ENCODE measurements around the gene CDH16.
"Not testable (repeated sequence)": the region's sequence is repeated elsewhere in the genome, so short reads cannot be mapped to it uniquely, and the experiment has no call there.

Gene CDH16

GRCh38 chr16:66946974-66947301 is 28.3 kb upstream of the CDH16 start:
- DNase-seq (ENCODE audit: low read depth), result no peak

GRCh38 chr16:66946541-66946940 is 27.9 kb upstream of the CDH16 start:
- DNase-seq (ENCODE audit: low read depth), result no peak

DNA sequence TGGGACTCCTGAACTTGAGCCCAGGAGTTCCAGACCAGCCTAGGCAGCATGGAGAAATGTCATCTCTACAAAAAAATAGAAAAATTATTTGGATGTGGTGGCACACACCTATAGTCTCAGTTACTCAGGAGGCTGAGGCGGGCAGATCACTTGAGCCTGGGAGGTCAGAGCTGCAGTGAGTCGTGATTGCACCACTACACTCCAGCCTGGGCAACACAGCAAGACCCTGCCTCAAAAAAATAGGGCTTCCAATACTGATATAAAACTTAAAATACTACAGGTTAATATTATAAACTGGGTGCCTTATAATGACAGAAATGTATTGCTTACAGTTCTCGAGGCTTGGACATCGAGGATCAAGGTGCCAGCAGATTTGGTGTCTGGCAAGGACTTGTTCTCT is 27.3 kb upstream of the CDH16 start:
- DNase-seq (ENCODE audit: low read depth), result no peak

- DNase-seq (ENCODE audit: low read depth), result not testable (repeated sequence)
These were observed 26.3 kb upstream of the CDH16 start for GRCh38 chr16:66944971-66945370.

DNA sequence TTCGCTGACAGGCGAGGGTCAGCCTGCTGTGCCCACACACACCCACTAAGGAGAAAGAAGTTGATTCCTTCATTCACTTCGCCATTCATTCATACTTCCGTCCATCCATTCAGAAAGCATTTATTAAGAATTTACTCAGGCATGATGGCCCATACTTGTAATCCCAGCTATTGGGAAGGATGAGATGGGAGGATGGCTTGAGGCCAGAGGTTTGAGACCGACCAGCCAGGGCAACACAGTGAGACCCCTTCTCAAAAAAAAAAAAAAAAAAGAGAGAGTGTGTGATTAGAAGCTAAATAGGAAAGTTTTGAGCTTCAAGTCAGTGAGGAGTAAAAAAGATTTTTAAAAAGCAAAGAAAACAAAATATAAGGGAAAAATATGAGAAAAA is 25.4 kb upstream of the CDH16 start:
- DNase-seq (ENCODE audit: low read depth), result no peak

- DNase-seq (ENCODE audit: low read depth), result no peak
These were observed 24.9 kb upstream of the CDH16 start for GRCh38 chr16:66943426-66944053.

DNA sequence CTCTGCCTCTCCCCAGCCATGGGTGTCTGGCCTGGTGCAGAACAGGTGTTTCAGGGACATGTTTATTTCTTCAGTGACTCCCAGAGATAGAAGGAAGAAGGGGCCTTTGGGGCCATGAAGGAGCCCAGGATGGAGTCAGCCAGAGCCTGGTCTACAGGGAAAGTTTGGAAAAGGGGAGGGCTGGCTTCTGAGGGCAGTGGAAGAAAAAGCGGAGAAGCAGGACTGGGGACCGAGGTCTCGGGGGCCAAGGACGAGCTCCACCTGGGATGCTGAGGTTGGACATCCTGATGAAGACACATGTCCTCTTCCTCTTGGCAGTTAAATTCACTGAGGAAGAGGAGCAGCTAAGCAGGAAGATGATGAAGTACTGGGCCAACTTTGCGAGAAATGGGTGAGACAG is 24.3 kb upstream of the CDH16 start:
- no peak for DNase-seq (ENCODE audit: low read depth)

GRCh38 chr16:66940236-66940635 is 21.6 kb upstream of the CDH16 start:
- no peak for DNase-seq (ENCODE audit: low read depth)

- DNase-seq (ENCODE audit: low read depth), result no peak
These were observed 20.7 kb upstream of the CDH16 start for GRCh38 chr16:66939366-66939765.

DNA sequence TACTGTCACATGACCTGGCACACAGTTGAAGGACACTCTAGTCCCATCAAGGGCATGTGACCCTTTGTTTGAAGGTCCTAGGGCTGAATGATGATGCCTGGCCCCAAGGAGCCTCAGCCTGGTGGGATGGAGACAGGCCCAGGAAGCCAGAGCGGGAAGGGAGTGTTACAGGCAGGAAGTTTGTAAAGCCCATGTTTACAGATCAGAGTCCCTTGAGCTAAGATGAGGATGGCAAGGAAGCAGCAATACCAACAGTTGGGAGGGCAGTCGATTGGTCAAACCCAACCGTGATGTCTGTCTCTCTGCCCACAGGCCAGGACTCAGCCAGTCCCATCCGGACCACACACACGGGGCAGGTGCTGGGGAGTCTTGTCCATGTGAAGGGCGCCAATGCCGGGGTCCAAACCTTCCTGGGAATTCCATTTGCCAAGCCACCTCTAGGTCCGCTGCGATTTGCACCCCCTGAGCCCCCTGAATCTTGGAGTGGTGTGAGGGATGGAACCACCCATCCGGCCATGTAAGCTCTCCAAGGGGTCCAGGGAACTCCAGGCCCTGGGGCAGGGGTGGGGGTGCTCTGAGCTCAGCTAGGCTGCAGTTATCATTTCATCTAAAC is 19.1 kb upstream of the CDH16 start:
- DNase-seq (ENCODE audit: low read depth), result no peak

DNA sequence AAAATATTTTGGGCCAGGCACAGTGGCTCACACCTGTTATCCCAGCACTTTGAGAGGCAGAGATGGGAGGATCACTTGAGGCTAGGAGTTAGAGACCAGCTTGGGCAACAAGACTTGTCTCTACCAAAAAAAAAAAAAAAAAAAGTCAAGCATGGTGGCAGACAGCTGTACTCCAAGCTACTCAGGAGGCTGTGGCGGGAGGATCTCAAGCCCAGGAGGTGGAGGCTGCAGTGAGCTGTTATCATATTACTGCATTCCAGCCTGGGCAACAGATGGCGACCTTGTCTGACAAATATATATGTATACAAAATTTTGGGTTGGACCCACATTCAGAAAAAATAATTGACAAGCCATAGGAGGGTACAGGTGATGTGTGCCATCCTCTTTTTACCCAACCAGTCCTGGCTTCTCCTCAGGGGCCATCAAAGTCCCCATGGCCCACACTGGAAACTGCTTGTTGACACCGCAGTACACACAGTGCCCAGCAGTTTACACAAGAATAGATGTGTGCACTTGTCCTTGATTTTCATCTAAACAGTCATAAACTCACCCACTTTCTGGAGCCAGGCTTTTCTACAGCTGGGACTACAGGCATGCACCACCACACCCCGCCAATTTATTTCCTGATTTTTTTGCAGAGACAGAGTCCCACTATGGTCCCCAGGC is 18.3 kb upstream of the CDH16 start:
- no peak for DNase-seq (ENCODE audit: low read depth)

DNA sequence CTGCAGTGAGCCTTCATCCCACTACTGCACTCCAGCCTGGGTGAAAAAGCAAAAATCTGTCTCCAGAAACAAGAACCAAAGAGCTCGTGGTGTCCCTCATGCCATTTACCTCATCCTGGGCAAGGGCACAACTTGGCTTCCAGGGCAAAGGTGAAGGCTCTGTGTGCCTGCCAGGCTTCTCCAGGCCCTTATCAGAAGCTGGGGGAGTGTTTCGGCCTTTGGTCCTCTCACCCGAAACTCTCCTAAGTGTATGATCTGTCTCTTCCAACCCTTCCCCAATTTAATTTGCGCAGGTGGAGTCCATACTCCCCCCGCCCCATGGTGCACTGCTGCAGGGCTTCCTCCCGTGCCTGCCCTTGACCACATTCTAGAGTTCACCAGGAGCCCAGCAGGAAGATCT is 17.8 kb upstream of the CDH16 start:
- DNase-seq (ENCODE audit: low read depth), result no peak

GRCh38 chr16:66935314-66936011 is 16.8 kb upstream of the CDH16 start, which contains the start of gene CES2:
Gene CES2, plus strand, starts transcription at chr16:66935516. Its CDS starts 120 bp downstream, at chr16:66935636.
- DNase-seq (ENCODE audit: low read depth), result no peak

DNA sequence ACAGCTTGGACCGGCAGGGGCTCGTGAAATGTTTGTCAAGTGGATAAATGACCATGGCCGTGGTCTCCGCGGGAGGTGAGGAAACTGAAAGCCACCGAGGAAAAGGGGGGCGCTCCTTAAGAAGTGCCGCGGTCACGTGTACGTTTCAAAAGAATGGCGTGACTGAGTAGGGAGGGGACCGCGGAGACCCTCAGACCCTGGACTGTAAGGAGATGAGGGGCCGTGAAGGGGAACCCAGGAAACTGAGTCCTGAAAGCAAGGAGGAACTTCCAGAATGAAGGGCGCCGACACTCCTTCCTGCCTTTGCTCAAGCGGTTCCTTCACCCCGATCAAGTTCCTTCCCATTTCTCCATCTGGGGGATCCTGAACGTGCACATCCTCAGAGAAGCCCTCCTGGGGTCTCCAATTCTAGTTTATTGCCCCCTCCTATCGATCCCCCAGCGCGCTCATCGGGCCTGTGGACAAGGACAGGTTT is 16.2 kb upstream of the CDH16 start:
- DNase-seq (ENCODE audit: low read depth), result not testable (repeated sequence)

DNA sequence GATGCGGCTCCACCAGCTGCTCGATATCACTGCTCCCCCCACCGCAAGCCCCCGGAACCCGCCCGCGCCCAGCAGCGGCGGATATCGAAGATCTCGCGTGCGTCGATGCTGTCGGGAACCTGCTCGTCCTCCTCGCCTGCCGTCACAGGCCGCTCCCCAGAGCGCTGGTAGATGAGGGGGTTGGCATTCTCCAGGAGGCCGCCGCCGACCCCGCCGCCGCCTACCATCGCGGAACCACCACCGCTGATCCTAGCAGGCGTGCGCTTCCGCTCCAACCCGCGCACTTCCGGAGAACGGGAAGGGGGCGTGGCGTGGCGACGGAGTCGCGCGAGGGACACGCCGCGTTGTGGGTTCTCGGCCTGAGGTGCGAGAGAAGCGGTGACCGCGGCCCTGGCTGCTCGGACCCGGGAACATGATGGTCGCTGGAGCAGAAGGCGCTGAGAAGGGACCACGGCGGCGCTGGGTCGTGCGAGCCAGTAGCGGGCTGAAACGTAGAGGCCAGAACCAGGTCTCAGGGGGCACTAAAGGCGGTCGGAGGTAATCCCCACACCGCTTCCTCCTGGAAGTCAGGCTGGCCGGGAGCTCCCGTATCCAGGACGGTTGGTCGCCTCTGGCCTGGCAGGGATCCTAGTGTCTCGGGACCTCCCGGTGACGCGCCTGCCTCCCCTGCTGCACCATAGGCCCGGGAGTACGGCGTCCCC is 15.6 kb upstream of the CDH16 start, which contains the start of gene CIAO2B:
Gene CIAO2B, minus strand, starts transcription at position 265 of the 701 bp plus-strand sequence. Its CDS starts 38 bp downstream, at position 227.
- DNase-seq (ENCODE audit: low read depth), result peak; percentile 77

- peak; percentile 24 for DNase-seq (ENCODE audit: low read depth)
These were observed 15.1 kb upstream of the CDH16 start for GRCh38 chr16:66933776-66934137.

GRCh38 chr16:66932076-66932475 is 13.4 kb upstream of the CDH16 start:
- DNase-seq (ENCODE audit: low read depth), result no peak

DNA sequence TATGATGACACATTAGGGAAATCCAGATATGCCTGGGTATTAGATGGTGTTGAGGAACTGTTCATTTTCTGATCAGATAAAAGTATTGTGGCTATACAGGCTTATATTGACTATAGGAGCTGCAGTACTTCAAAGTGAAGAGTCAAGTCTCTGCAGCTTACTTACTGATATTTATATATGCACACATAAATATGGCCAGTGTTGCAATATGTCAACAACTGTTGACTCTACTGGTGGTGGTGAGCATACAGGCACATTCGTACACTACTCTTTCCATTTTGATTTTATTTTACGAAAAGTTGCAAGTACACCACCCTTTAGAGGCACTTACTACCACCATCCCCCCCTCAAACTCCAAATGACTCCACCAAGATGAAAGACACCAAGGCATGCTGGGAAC is 13.0 kb upstream of the CDH16 start:
- DNase-seq (ENCODE audit: low read depth), result no peak

GRCh38 chr16:66930189-66930588 is 11.5 kb upstream of the CDH16 start:
- DNase-seq (ENCODE audit: low read depth), result no peak

GRCh38 chr16:66928702-66929388 is 10.2 kb upstream of the CDH16 start:
- DNase-seq (ENCODE audit: low read depth), result no peak

- no peak for DNase-seq (ENCODE audit: low read depth)
These were observed 9.4 kb upstream of the CDH16 start for GRCh38 chr16:66927918-66928649.
